ENCODE data around the gene SLC25A21.

Gene SLC25A21

GRCh38 chr14:37114559-37114958, 57.8 kb downstream of the SLC25A21 start:
- Histone ChIP-seq H3F3A (ENCODE audit: control insufficient read depth, insufficient read depth) (no peaks in the 10 kb centered on the region), H4K20me1 (ENCODE audit: control insufficient read depth, insufficient read depth, low read depth, low read length) (no peaks in the 10 kb centered on the region), H3K36me3 (ENCODE audit: control insufficient read depth, low read length) (no peaks in the 10 kb centered on the region), H3K4me1 (ENCODE audit: control insufficient read depth, low read length) (no peaks in the 10 kb centered on the region), H3K79me2 (ENCODE audit: control insufficient read depth, low read length) (no peaks in the 10 kb centered on the region), H3K27ac (ENCODE audit: low read depth, low read length) (no peak overlapping the region), H3K27me3 (ENCODE audit: control insufficient read depth, low read length) (no peaks in the 10 kb centered on the region), H3K9me2 (replicated peaks; ENCODE audit: control insufficient read depth, low read length) (no peaks in the 10 kb centered on the region), H3K9me3 (ENCODE audit: control insufficient read depth, insufficient read depth, low read length) (no peaks in the 10 kb centered on the region; the same call in 1 of the 2 replicates), H3K4me2 (ENCODE audit: low read length) (no peak overlapping the region), H3K4me3 (ENCODE audit: low read length) (no peak overlapping the region)
- no peak for TF ChIP-seq EZH2phosphoT487 (IDR thresholded peaks at IDR 0.05; ENCODE audit: borderline replicate concordance, low read length)
- TF ChIP-seq, protein P1, sequence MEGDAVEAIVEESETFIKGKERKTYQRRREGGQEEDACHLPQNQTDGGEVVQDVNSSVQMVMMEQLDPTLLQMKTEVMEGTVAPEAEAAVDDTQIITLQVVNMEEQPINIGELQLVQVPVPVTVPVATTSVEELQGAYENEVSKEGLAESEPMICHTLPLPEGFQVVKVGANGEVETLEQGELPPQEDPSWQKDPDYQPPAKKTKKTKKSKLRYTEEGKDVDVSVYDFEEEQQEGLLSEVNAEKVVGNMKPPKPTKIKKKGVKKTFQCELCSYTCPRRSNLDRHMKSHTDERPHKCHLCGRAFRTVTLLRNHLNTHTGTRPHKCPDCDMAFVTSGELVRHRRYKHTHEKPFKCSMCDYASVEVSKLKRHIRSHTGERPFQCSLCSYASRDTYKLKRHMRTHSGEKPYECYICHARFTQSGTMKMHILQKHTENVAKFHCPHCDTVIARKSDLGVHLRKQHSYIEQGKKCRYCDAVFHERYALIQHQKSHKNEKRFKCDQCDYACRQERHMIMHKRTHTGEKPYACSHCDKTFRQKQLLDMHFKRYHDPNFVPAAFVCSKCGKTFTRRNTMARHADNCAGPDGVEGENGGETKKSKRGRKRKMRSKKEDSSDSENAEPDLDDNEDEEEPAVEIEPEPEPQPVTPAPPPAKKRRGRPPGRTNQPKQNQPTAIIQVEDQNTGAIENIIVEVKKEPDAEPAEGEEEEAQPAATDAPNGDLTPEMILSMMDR (IDR thresholded peaks at IDR 0.05; ENCODE audit: low read depth, low read length, poor library complexity, severe bottlenecking) = no peak

GRCh38 chr14:37114002-37114401, 58.4 kb downstream of the SLC25A21 start:
- Histone ChIP-seq H3K36me3 (ENCODE audit: control insufficient read depth, low read length) (no peaks in the 10 kb centered on the region), H4K20me1 (ENCODE audit: control insufficient read depth, insufficient read depth, low read depth, low read length) (no peaks in the 10 kb centered on the region), H3F3A (ENCODE audit: control insufficient read depth, insufficient read depth) (no peaks in the 10 kb centered on the region), H3K4me2 (ENCODE audit: low read length) (no peak overlapping the region), H3K79me2 (ENCODE audit: control insufficient read depth, low read length) (no peaks in the 10 kb centered on the region), H3K9me2 (replicated peaks; ENCODE audit: control insufficient read depth, low read length) (no peaks in the 10 kb centered on the region), H3K4me3 (ENCODE audit: low read length) (no peak overlapping the region), H3K4me1 (ENCODE audit: control insufficient read depth, low read length) (no peaks in the 10 kb centered on the region), H3K27ac (ENCODE audit: low read depth, low read length) (no peak overlapping the region), H3K9me3 (ENCODE audit: control insufficient read depth, insufficient read depth, low read length) (no peaks in the 10 kb centered on the region; the same call in 1 of the 2 replicates), H3K27me3 (ENCODE audit: control insufficient read depth, low read length) (no peaks in the 10 kb centered on the region)
- no peak for TF ChIP-seq EZH2phosphoT487 (IDR thresholded peaks at IDR 0.05; ENCODE audit: borderline replicate concordance, low read length)
- TF ChIP-seq, protein P1 (IDR thresholded peaks at IDR 0.05; ENCODE audit: low read depth, low read length, poor library complexity, severe bottlenecking) = no peak

GRCh38 chr14:37098132-37098531, 74.3 kb downstream of the SLC25A21 start:
- TF ChIP-seq, protein P1 (IDR thresholded peaks at IDR 0.05; ENCODE audit: low read depth, low read length, poor library complexity, severe bottlenecking) = no peak
- no peak for TF ChIP-seq EZH2phosphoT487 (IDR thresholded peaks at IDR 0.05; ENCODE audit: borderline replicate concordance, low read length)
- Histone ChIP-seq H3K4me3 (ENCODE audit: low read length) (no peak overlapping the region), H4K20me1 (ENCODE audit: control insufficient read depth, insufficient read depth, low read depth, low read length) (no peaks in the 10 kb centered on the region), H3K36me3 (ENCODE audit: control insufficient read depth, low read length) (no peaks in the 10 kb centered on the region), H3K4me2 (ENCODE audit: low read length) (no peak overlapping the region), H3K4me1 (ENCODE audit: control insufficient read depth, low read length) (no peaks in the 10 kb centered on the region), H3K27me3 (ENCODE audit: control insufficient read depth, low read length) (no peaks in the 10 kb centered on the region), H3K9me3 (ENCODE audit: control insufficient read depth, insufficient read depth, low read length) (no peaks in the 10 kb centered on the region), H3F3A (ENCODE audit: control insufficient read depth, insufficient read depth) (no peaks in the 10 kb centered on the region), H3K27ac (ENCODE audit: low read depth, low read length) (no peak overlapping the region), H3K9me2 (replicated peaks; ENCODE audit: control insufficient read depth, low read length) (no peaks in the 10 kb centered on the region), H3K79me2 (ENCODE audit: control insufficient read depth, low read length) (no peaks in the 10 kb centered on the region)

Data from DOHH2 (cell line).